Skin epidermis (tissue), 12 donors: Measurements from ENCODE around the gene BICRA.

Experiments used
- H3K27ac ChIP-seq, 21 experiments: fragments of 200-600 bp; sonication (generic) in 11 of 21; one replicate each; pipeline ENCODE4 v1.5.0; 2020; ENCODE audit warnings: mild to moderate bottlenecking in 3 of 21, inconsistent platforms in 2 of 21, moderate library complexity in 2 of 21
- H3K4me3 ChIP-seq, 7 experiments: fragments of 200-600 bp; sonication (generic) in 2 of 7; one replicate each; pipeline ENCODE4 v1.5.0; 2020; ENCODE audit warnings: inconsistent platforms in 2 of 7, mild to moderate bottlenecking in 2 of 7, moderate library complexity in 1 of 7

The BICRA gene

GRCh38 chr19:47729468-47729798 lies 120.5 kb downstream of the BICRA start:
- peak overlapping the region in 3 of 7 experiments; percentile 8 to 35 (median 30) for H3K4me3 ChIP-seq

GRCh38 chr19:47729799-47730520 lies 121.0 kb downstream of the BICRA start:
- Histone ChIP-seq H3K4me3 (peak overlapping the region in 5 of 7 experiments; percentile 3 to 35 (median 25)), H3K27ac (peak overlapping the region in 18 of 21 experiments; percentile 44 to 90 (median 79))

More at GRCh38 chr19:47729468-47729798, 120.5 kb downstream of the BICRA start:
- H3K27ac ChIP-seq: peak overlapping the region in 20 of 21 experiments; percentile 42 to 90 (median 77)

GRCh38 chr19:47730521-47730889 lies 121.6 kb downstream of the BICRA start:
- Histone ChIP-seq H3K27ac (peak overlapping the region in 8 of 21 experiments; percentile 60 to 89 (median 80)), H3K4me3 (no peak overlapping the region)

- peak overlapping the region in 1 of 21 experiments; percentile 75 for H3K27ac ChIP-seq
- no peak overlapping the region for H3K4me3 ChIP-seq
Measured at GRCh38 chr19:47730910-47731309, 122.0 kb downstream of the BICRA start.

GRCh38 chr19:47735131-47735530 lies 126.2 kb downstream of the BICRA start:
- no peak overlapping the region for H3K27ac ChIP-seq

GRCh38 chr19:47740866-47741519 lies 132.1 kb downstream of the BICRA start:
- Histone ChIP-seq H3K27ac (peak overlapping the region in 5 of 21 experiments; percentile 30 to 94 (median 86)), H3K4me3 (no peak overlapping the region)

More at GRCh38 chr19:47735131-47735530, 126.2 kb downstream of the BICRA start:
- H3K4me3 ChIP-seq: no peak overlapping the region

- Histone ChIP-seq H3K27ac (peak overlapping the region in 15 of 21 experiments; percentile 30 to 94 (median 86)), H3K4me3 (no peak overlapping the region)
Measured at GRCh38 chr19:47741544-47742140, 132.7 kb downstream of the BICRA start.

GRCh38 chr19:47742634-47743033 lies 133.7 kb downstream of the BICRA start:
- peak overlapping the region in 4 of 7 experiments; percentile 22 to 40 (median 34) for H3K4me3 ChIP-seq
- H3K27ac ChIP-seq: peak overlapping the region; percentile 13 to 94 (median 86)

- H3K4me3 ChIP-seq: peak within 1 kb of the TSS; percentile 54 to 80 (median 67)
- H3K27ac ChIP-seq: peak within 1 kb of the TSS; percentile 48 to 100 (median 97)
Measured at GRCh38 chr19:47745010-47745901, 136.3 kb downstream of the BICRA start, which contains the start of gene NOP53. NOP53 (plus strand) TSS chr19:47745546; CDS start chr19:47745560, 14 bp downstream.

GRCh38 chr19:47746129-47746528 lies 137.2 kb downstream of the BICRA start:
- peak overlapping the region; percentile 54 to 80 (median 67) for H3K4me3 ChIP-seq
- H3K27ac ChIP-seq: peak overlapping the region in 12 of 21 experiments; percentile 84 to 100 (median 97)

- no peak overlapping the region for H3K4me3 ChIP-seq
- H3K27ac ChIP-seq: peak overlapping the region in 1 of 21 experiments; percentile 1
Measured at GRCh38 chr19:47749326-47749725, 140.4 kb downstream of the BICRA start.

- Histone ChIP-seq H3K4me3 (no peak overlapping the region), H3K27ac (no peak overlapping the region)
Measured at GRCh38 chr19:47750752-47751151, 141.8 kb downstream of the BICRA start.

GRCh38 chr19:47752440-47753211 lies 143.7 kb downstream of the BICRA start:
- Histone ChIP-seq H3K27ac (no peak overlapping the region), H3K4me3 (no peak overlapping the region)
